Colonic mucosa (tissue), 4 donors: ENCODE measurements around the gene GREB1. TPM values are rescaled to one million over a fixed set of nuclear protein-coding genes. Genes with fewer than 3 reads are reported as not detected.

ENCODE experiments used
- DNase-seq: peaks from one replicate; pipeline ENCODE4 v3.0.0-alpha.2; 2020
- H3K27ac ChIP-seq: fragments of 200-600 bp; one replicate; pipeline ENCODE4 v1.8.0; 2021
- H3K27me3 ChIP-seq: fragments of 200-600 bp; one replicate; pipeline ENCODE4 v1.8.0; 2021
- H3K36me3 ChIP-seq: fragments of 200-600 bp; one replicate; pipeline ENCODE4 v1.8.0; 2021
- H3K4me1 ChIP-seq: fragments of 200-600 bp; one replicate; pipeline ENCODE4 v1.8.0; 2021; ENCODE audit warnings: mild to moderate bottlenecking
- H3K4me3 ChIP-seq: fragments of 200-600 bp; one replicate; pipeline ENCODE4 v1.8.0; 2021
- H3K9ac ChIP-seq, 2 donors: one replicate each; pipeline ENCODE4 v1.7.0; 2013; ENCODE audit warnings: control low read depth in 2 of 2, low read depth in 2 of 2, low read length in 2 of 2
- H3K9me3 ChIP-seq: fragments of 200-600 bp; one replicate; pipeline ENCODE4 v1.8.0; 2021
- intact Hi-C: fragments of 100-400 bp; cut with DNase I; formaldehyde crosslinking; loops from one replicate; pipeline ENCODE4 v1.14.1; 2022
- total RNA-seq, 2 donors: library from RNA; stranded (reverse); fragmentation: NEBNext Ultra II Directional in 1 of 2; extraction: Animal tissue kit (Norgen Biotek cat#: 25700) in 1 of 2; gene quantifications; one replicate each; pipeline ENCODE4 v1.2.1, GENCODE V29; 2021
- TF ChIP-seq, protein P1 (sequence below): fragments of 200-600 bp; IDR thresholded peaks from one replicate; pipeline ENCODE4 v1.8.0; 2022; ENCODE audit warnings: antibody characterized with exemption, mild to moderate bottlenecking
- donor health status: healthy.
- donor health status: DM: no; HTN: no; CAD: no.
- donor health status: DM: no; HTN: no; CAD: no.

GREB1 gene
- total RNA-seq, 2 donors from 2014 or later: 0.77 to 1.1 TPM

GRCh38 chr2:11582862-11583752 lies 49.3 kb downstream of the GREB1 start:
- no peak overlapping the region for H3K9ac ChIP-seq
- no peak overlapping the region for H3K27ac ChIP-seq
- H3K4me3 ChIP-seq: no peak overlapping the region
- H3K4me1 ChIP-seq: no peaks in the 10 kb centered on the region
- no peaks in the 10 kb centered on the region for H3K27me3 ChIP-seq
- TF ChIP-seq, protein P1, sequence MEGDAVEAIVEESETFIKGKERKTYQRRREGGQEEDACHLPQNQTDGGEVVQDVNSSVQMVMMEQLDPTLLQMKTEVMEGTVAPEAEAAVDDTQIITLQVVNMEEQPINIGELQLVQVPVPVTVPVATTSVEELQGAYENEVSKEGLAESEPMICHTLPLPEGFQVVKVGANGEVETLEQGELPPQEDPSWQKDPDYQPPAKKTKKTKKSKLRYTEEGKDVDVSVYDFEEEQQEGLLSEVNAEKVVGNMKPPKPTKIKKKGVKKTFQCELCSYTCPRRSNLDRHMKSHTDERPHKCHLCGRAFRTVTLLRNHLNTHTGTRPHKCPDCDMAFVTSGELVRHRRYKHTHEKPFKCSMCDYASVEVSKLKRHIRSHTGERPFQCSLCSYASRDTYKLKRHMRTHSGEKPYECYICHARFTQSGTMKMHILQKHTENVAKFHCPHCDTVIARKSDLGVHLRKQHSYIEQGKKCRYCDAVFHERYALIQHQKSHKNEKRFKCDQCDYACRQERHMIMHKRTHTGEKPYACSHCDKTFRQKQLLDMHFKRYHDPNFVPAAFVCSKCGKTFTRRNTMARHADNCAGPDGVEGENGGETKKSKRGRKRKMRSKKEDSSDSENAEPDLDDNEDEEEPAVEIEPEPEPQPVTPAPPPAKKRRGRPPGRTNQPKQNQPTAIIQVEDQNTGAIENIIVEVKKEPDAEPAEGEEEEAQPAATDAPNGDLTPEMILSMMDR: peak; percentile 81
- peak; percentile 67 for DNase-seq
- no peaks in the 10 kb centered on the region for H3K9me3 ChIP-seq
- intact Hi-C loops: loop anchor here (10.0 kb wide), 1 partner anchor 448 kb away; a partner anchor contains a TSS
- no peaks in the 10 kb centered on the region for H3K36me3 ChIP-seq

GRCh38 chr2:11583840-11584524 lies 50.1 kb downstream of the GREB1 start:
- Histone ChIP-seq H3K9me3 (no peaks in the 10 kb centered on the region), H3K27me3 (no peaks in the 10 kb centered on the region), H3K27ac (peak overlapping the region; percentile 22), H3K4me3 (no peak overlapping the region), H3K4me1 (no peaks in the 10 kb centered on the region), H3K9ac (no peak overlapping the region), H3K36me3 (no peaks in the 10 kb centered on the region)
- intact Hi-C loops: loop anchor here (2.0 to 10.0 kb wide), 2 partner anchors 107 to 449 kb away; a partner anchor contains a TSS
- DNase-seq: peak; percentile 55
- TF ChIP-seq, protein P1: peak; percentile 84

- no peak overlapping the region for H3K27ac ChIP-seq
- H3K27me3 ChIP-seq: no peaks in the 10 kb centered on the region
- H3K4me3 ChIP-seq: no peak overlapping the region
- no peak overlapping the region for H3K9ac ChIP-seq
- TF ChIP-seq, protein P1: peak; percentile 25
- no peaks in the 10 kb centered on the region for H3K9me3 ChIP-seq
- no peaks in the 10 kb centered on the region for H3K36me3 ChIP-seq
- intact Hi-C loops: loop anchor here (2.0 to 10.0 kb wide), 2 partner anchors 108 to 450 kb away; a partner anchor contains a TSS
- no peak for DNase-seq
- H3K4me1 ChIP-seq: no peaks in the 10 kb centered on the region
Measured at GRCh38 chr2:11584525-11585056, 50.7 kb downstream of the GREB1 start.

DNA sequence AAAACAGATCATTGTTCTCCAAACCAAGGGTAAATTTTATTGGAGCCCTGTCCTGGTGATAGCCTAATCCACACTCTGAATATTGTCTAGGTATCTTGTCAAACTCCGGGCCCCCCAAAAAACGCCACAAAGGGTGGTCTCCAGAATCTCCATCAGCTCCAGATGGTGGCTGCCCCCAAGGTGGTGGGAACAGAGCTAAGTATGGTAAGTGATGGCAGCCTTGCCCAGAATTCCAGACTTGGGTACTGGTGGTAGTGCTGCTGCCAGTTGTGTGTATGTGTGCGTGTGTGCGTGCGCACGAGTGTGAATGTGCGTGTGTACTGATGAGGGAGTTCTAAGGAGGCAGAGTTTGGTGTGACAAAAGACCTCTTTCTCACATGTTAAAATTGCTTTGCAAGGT lies 51.2 kb downstream of the GREB1 start:
- intact Hi-C loops: loop anchor here (2.0 to 10.0 kb wide), 2 partner anchors 108 to 450 kb away; a partner anchor contains a TSS
- no peaks in the 10 kb centered on the region for H3K9me3 ChIP-seq
- no peaks in the 10 kb centered on the region for H3K4me1 ChIP-seq
- H3K36me3 ChIP-seq: no peaks in the 10 kb centered on the region
- H3K27me3 ChIP-seq: no peaks in the 10 kb centered on the region
- no peak overlapping the region for H3K9ac ChIP-seq
- DNase-seq: no peak
- TF ChIP-seq, protein P1: no peak
- H3K4me3 ChIP-seq: no peak overlapping the region
- H3K27ac ChIP-seq: no peak overlapping the region
